ENCODE measurements around the gene SETD1A.
"Not testable (repeated sequence)": the region's sequence is repeated elsewhere in the genome, so short reads cannot be mapped to it uniquely, and the experiment has no call there.

Gene SETD1A

DNA sequence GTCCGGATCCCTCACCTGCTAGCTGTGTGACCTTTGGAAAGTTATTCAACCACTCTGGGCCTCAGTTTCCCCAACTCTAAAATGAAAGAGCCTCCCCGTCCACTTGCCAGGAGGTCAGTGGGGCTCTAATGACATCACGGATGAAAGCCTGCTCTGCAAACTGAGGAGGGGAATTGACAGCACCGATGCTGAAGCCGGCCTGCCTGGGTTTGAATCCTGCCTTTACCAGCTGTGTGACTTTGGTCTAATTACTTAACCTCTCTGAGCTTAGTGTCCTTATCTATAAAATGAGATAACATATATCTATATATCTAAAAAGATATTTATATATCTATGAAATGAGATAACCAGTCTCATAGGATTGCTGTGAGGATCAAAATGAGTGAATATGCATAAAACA is 51.0 kb downstream of the SETD1A start:
- TF ChIP-seq ZFX (IDR thresholded peaks at IDR 0.05) (no peak), CTCF (conservative IDR thresholded peaks at IDR 0.05) (no peak)

GRCh38 chr16:31009120-31009519 is 51.6 kb downstream of the SETD1A start:
- TF ChIP-seq CTCF (conservative IDR thresholded peaks at IDR 0.05) (no peak), ZFX (IDR thresholded peaks at IDR 0.05) (no peak)
- no peak overlapping the region for H3K27ac ChIP-seq

More for the DNA sequence above, 51.0 kb downstream of the SETD1A start:
- H3K27ac ChIP-seq: no peak overlapping the region

- TF ChIP-seq ZFX (IDR thresholded peaks at IDR 0.05) (no peak), CTCF (conservative IDR thresholded peaks at IDR 0.05) (no peak)
- no peak overlapping the region for H3K27ac ChIP-seq
Measured at GRCh38 chr16:31009894-31010584, 52.5 kb downstream of the SETD1A start.

- TF ChIP-seq ZFX (IDR thresholded peaks at IDR 0.05) (no peak), CTCF (conservative IDR thresholded peaks at IDR 0.05) (no peak)
- H3K27ac ChIP-seq: no peak within 1 kb of the TSS
Measured at GRCh38 chr16:31010585-31011325, 53.2 kb downstream of the SETD1A start, which contains the start of gene STX1B. Gene STX1B, minus strand, starts transcription at chr16:31010638. Its CDS starts 242 bp downstream, at chr16:31010396.

DNA sequence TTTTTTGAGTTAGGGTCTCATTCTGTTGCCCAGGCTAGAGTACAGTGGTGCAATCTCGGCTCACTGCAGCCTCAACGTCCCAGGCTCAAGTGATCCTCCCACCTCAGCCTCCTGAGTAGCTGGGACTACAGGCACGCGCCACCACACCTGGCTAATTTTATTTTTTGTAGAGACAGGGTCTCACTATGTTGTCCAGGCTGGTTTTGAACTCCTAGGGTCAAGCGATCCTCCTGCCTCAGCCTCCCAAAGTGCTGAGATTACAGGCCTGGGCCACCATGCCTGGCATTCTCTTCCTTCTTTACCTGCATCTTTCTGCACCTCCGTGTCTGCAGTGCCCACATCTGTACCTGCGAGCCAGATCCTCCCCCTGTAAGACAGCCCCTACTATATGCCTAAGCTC is 54.3 kb downstream of the SETD1A start:
- not testable (repeated sequence) for H3K27ac ChIP-seq

- H3K27ac ChIP-seq: not testable (repeated sequence)
Measured at GRCh38 chr16:31013292-31013691, 55.7 kb downstream of the SETD1A start.

GRCh38 chr16:31016018-31016417 is 58.5 kb downstream of the SETD1A start:
- TF ChIP-seq CTCF (conservative IDR thresholded peaks at IDR 0.05): no peak
- no peak for TF ChIP-seq ZFX (IDR thresholded peaks at IDR 0.05)
- no peak overlapping the region for H3K27ac ChIP-seq

DNA sequence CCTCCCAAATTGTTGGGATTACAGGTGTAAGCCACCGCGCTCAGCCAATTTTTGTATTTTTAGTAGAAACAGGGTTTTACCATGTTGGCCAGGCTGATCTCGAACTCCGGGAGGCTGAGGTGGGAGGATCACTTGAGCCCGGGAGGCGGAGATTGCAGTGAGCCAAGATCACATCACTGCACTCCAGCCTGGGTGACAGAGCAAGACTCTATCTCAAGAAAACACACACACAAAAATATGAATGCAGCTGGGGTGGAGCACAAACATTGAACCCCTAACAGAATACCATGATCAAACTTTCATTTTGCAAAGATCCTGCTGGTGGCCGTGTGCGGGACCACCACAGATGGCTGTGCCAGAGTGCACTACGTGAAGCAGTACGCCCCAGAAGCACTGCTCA is 60.2 kb downstream of the SETD1A start:
- H3K27ac ChIP-seq: not testable (repeated sequence)

- TF ChIP-seq ZFX (IDR thresholded peaks at IDR 0.05): no peak
- TF ChIP-seq CTCF (conservative IDR thresholded peaks at IDR 0.05): no peak
- no peak overlapping the region for H3K27ac ChIP-seq
Measured at GRCh38 chr16:31020536-31020935, 63.0 kb downstream of the SETD1A start.
